SK-N-SH treated with all-trans-retinoic acid at 6 μM for 48 hours (cell line): ENCODE results near the gene KIAA0408.
A peak's percentile ranks its signal among the peaks of the same experiment; 100 is the strongest.

Experiments
- ATAC-seq: fragments of 200-7000 bp; cut with Tn5 transposase; 3 replicates; pipeline ENCODE4 v1.9.1; 2020; ENCODE audit warnings: mild to moderate bottlenecking, moderate library complexity
- ARNTL ChIP-seq: fragments of 450-650 bp; formaldehyde crosslinking; IDR thresholded peaks from 2 replicates; pipeline ENCODE4 v1.5.0; 2020; ENCODE audit warnings: low read depth, mild to moderate bottlenecking, moderate library complexity, borderline replicate concordance
- BACH2 ChIP-seq: fragments of 250-450 bp; sonication (Bioruptor Pico); IDR thresholded peaks from 2 replicates; pipeline ENCODE4 v1.9.0; 2021; ENCODE audit warnings: mild to moderate bottlenecking, borderline replicate concordance
- CSDC2 ChIP-seq: fragments of 250-450 bp; sonication (Bioruptor Pico); IDR thresholded peaks from 2 replicates; pipeline ENCODE4 v1.5.0; 2020; ENCODE audit warnings: mild to moderate bottlenecking, moderate library complexity
- CSRNP3 ChIP-seq: fragments of 250-450 bp; sonication (Bioruptor Pico); IDR thresholded peaks from 2 replicates; pipeline ENCODE4 v1.5.1; 2021; ENCODE audit warnings: mild to moderate bottlenecking, moderate library complexity
- ESRRG ChIP-seq: fragments of 250-450 bp; sonication (Bioruptor Pico); IDR thresholded peaks from 2 replicates; pipeline ENCODE4 v1.6.1; 2021; ENCODE audit warnings: mild to moderate bottlenecking
- GLIS3 ChIP-seq: fragments of 250-450 bp; sonication (Bioruptor Pico); IDR thresholded peaks from 2 replicates; pipeline ENCODE4 v1.5.0; 2020; ENCODE audit warnings: mild to moderate bottlenecking, moderate library complexity
- ISL1 ChIP-seq: fragments of 250-450 bp; sonication (Bioruptor Pico); IDR thresholded peaks from 2 replicates; pipeline ENCODE4 v2.1.2; 2022; ENCODE audit warnings: mild to moderate bottlenecking, moderate library complexity
- OSR1 ChIP-seq: fragments of 250-450 bp; sonication (Bioruptor Pico); IDR thresholded peaks from 2 replicates; pipeline ENCODE4 v1.8.0; 2022; ENCODE audit warnings: moderate library complexity, mild to moderate bottlenecking, inconsistent platforms
- POU6F1 ChIP-seq: fragments of 250-450 bp; sonication (Bioruptor Pico); IDR thresholded peaks from 2 replicates; pipeline ENCODE4 v1.8.0; 2021; ENCODE audit warnings: low read depth, mild to moderate bottlenecking, moderate library complexity, borderline replicate concordance
- PPARA ChIP-seq: fragments of 250-450 bp; sonication (Bioruptor Pico); IDR thresholded peaks from 2 replicates; pipeline ENCODE4 v1.5.0; 2020; ENCODE audit warnings: mild to moderate bottlenecking, borderline replicate concordance
- RARB ChIP-seq: fragments of 250-450 bp; sonication (Bioruptor Pico); IDR thresholded peaks from 2 replicates; pipeline ENCODE4 v1.8.0; 2021; ENCODE audit warnings: mild to moderate bottlenecking, moderate library complexity
- SNAI2 ChIP-seq: fragments of 250-450 bp; sonication (Bioruptor Pico); IDR thresholded peaks from 2 replicates; pipeline ENCODE4 v1.5.0; 2020; ENCODE audit warnings: mild to moderate bottlenecking, moderate library complexity
- TCF4 ChIP-seq: fragments of 250-450 bp; sonication (Bioruptor Pico); IDR thresholded peaks from 2 replicates; pipeline ENCODE4 v1.8.0; 2021; ENCODE audit warnings: mild to moderate bottlenecking, moderate library complexity, borderline replicate concordance
- TOX ChIP-seq: fragments of 250-450 bp; sonication (Bioruptor Pico); IDR thresholded peaks from 2 replicates; pipeline ENCODE4 v1.8.0; 2021; ENCODE audit warnings: mild to moderate bottlenecking, moderate library complexity, borderline replicate concordance
- TSHZ2 ChIP-seq: fragments of 250-450 bp; sonication (Bioruptor Pico); IDR thresholded peaks from 2 replicates; pipeline ENCODE4 v1.5.0; 2020; ENCODE audit warnings: mild to moderate bottlenecking, moderate library complexity
- ZC3H10 ChIP-seq: fragments of 250-450 bp; sonication (Bioruptor Pico); IDR thresholded peaks from 2 replicates; pipeline ENCODE4 v1.5.1; 2021; ENCODE audit warnings: mild to moderate bottlenecking, moderate library complexity
- ZFP3 ChIP-seq: fragments of 250-450 bp; sonication (Bioruptor Pico); IDR thresholded peaks from 2 replicates; pipeline ENCODE4 v1.5.0; 2020; ENCODE audit warnings: mild to moderate bottlenecking, moderate library complexity
- ZNF565 ChIP-seq: fragments of 450-650 bp; formaldehyde crosslinking; conservative IDR thresholded peaks from 2 replicates; pipeline ENCODE4 v1.5.0; 2020; ENCODE audit warnings: low read depth, mild to moderate bottlenecking, moderate library complexity
- ZNF70 ChIP-seq: fragments of 450-650 bp; formaldehyde crosslinking; IDR thresholded peaks from 2 replicates; pipeline ENCODE4 v1.5.0; 2020; ENCODE audit warnings: mild to moderate bottlenecking, moderate library complexity
- ZNF8 ChIP-seq: fragments of 450-650 bp; formaldehyde crosslinking; IDR thresholded peaks from 2 replicates; pipeline ENCODE4 v1.5.0; 2020; ENCODE audit warnings: mild to moderate bottlenecking, moderate library complexity

Gene KIAA0408

GRCh38 chr6:127466416-127466815, 7.2 kb upstream of the KIAA0408 start:
- TF ChIP-seq TOX (CRISPR knock-in tag) (no peak), TCF4 (CRISPR knock-in tag) (no peak), ZFP3 (no peak), ZC3H10 (CRISPR knock-in tag) (no peak), POU6F1 (CRISPR knock-in tag) (no peak), ESRRG (CRISPR knock-in tag) (no peak), ZNF565 (CRISPR knock-in tag) (no peak)

GRCh38 chr6:127464881-127465459, 5.8 kb upstream of the KIAA0408 start:
- ATAC-seq, result peak; percentile 100
- TF ChIP-seq TSHZ2 (CRISPR knock-in tag) (no peak), SNAI2 (CRISPR knock-in tag) (no peak), TOX (CRISPR knock-in tag) (no peak), RARB (CRISPR knock-in tag) (no peak), CSDC2 (CRISPR knock-in tag) (no peak), TCF4 (CRISPR knock-in tag) (no peak), PPARA (CRISPR knock-in tag) (no peak), ZFP3 (no peak), BACH2 (CRISPR knock-in tag) (no peak), ZC3H10 (CRISPR knock-in tag) (no peak), OSR1 (CRISPR knock-in tag) (no peak), ZNF70 (no peak), ISL1 (CRISPR knock-in tag) (no peak)

More at GRCh38 chr6:127466416-127466815, 7.2 kb upstream of the KIAA0408 start:
- ATAC-seq, result no peak

GRCh38 chr6:127464161-127464880, 5.1 kb upstream of the KIAA0408 start:
- ATAC-seq, result peak; percentile 59
- no peak for TF ChIP-seq ISL1 (CRISPR knock-in tag)
- TF ChIP-seq CSRNP3 (CRISPR knock-in tag), result no peak
- TF ChIP-seq ZC3H10 (CRISPR knock-in tag), result no peak
- no peak for TF ChIP-seq GLIS3
- TF ChIP-seq ARNTL (CRISPR knock-in tag), result no peak
- no peak for TF ChIP-seq BACH2 (CRISPR knock-in tag)
- TF ChIP-seq OSR1 (CRISPR knock-in tag), result no peak
- TF ChIP-seq ZNF8 (CRISPR knock-in tag), result no peak
- no peak for TF ChIP-seq TSHZ2 (CRISPR knock-in tag)
- no peak for TF ChIP-seq ESRRG (CRISPR knock-in tag)
- TF ChIP-seq ZNF565 (CRISPR knock-in tag), result no peak
- no peak for TF ChIP-seq SNAI2 (CRISPR knock-in tag)
